Panc1 (cell line): ENCODE measurements around the gene EML1.

ENCODE experiments used
- CTCF ChIP-seq: fragments of 450-650 bp; IDR thresholded peaks from 2 replicates; pipeline ENCODE4 v1.5.1; 2017; ENCODE audit warnings: mild to moderate bottlenecking
- POLR2AphosphoS5 ChIP-seq: IDR thresholded peaks from 2 replicates; pipeline ENCODE4 v1.6.1; 2012; ENCODE audit warnings: mild to moderate bottlenecking, low read depth, low read length, moderate library complexity
- REST ChIP-seq, 2 experiments: IDR thresholded peaks; 2 replicates each; pipeline ENCODE4 v1.6.1; 2011 to 2012; ENCODE audit warnings: low read depth in 2 of 2, control low read depth in 1 of 2, low read length in 1 of 2, mild to moderate bottlenecking in 1 of 2, moderate library complexity in 1 of 2; ENCODE audit not compliant: insufficient read depth in 1 of 2
- SIN3A ChIP-seq: IDR thresholded peaks from 2 replicates; pipeline ENCODE4 v1.6.1; 2012; ENCODE audit warnings: low read depth, mild to moderate bottlenecking, low read length, moderate library complexity, borderline replicate concordance; ENCODE audit not compliant: insufficient read depth
- TCF7L2 ChIP-seq: IDR thresholded peaks from 2 replicates; pipeline ENCODE4 v1.6.1; 2011; ENCODE audit warnings: mild to moderate bottlenecking, low read depth, low read length, inconsistent platforms

GRCh38 chr14:99944241-99944651 is 151.0 kb downstream of the EML1 start:
- TF ChIP-seq CTCF (no peak), REST (IDR thresholded peaks at IDR 0.05; ENCODE audit: insufficient read depth in 1 of 2, low read depth in 2 of 2, low read length in 1 of 2) (no peak), POLR2AphosphoS5 (no peak), TCF7L2 (no peak), SIN3A (no peak)
